HG03378 (cell line): ENCODE measurements around the gene PUM1.

Experiments used
- ATAC-seq: cut with Tn5 transposase; IDR thresholded peaks from one replicate; pipeline ENCODE4 v1.9.1; 2021; ENCODE audit warnings: mild to moderate bottlenecking, moderate library complexity; ENCODE audit not compliant: unreplicated experiment

The PUM1 gene

DNA sequence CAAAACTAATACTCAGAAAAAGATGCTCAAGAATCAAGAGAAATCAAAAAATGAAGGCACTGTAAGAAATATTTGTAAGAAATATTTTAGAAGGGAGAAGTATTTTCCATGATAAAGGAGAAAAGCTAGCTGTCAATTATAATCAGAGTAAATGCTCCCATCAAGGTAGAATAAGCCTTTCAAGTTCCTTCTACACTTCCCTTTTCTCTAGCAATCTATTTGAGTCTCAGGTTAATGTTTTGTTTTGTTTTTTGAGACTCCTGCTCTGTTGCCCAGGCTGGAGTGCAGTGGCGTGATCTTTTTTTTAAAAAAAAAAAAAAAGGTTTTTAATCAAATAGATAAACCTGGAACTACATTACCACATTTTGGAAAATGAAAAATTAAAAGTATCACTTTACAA, 33.3 kb downstream of the PUM1 start:
- no peak for ATAC-seq

- no peak for ATAC-seq
Observed at GRCh38 chr1:31031330-31032143, 34.0 kb downstream of the PUM1 start.

DNA sequence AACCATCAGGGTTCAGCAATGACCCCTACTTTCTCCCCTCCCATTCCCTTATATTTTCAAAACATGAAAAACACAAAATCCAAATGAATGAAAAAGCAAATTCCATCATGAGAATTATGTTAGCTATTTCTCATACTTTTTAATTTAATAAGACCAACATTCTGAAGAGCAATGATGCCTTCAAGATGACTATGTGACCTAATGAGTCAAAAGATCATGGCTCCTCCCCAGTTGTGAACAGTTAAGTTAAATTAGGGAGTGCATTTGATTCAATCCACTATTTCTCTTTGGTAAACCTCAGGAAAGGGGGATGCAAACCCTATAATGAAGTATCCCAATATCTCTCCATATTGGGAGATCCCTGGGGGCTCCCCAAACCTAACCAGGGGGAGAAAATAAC, 36.5 kb downstream of the PUM1 start:
- no peak for ATAC-seq

GRCh38 chr1:31027693-31028526, 37.6 kb downstream of the PUM1 start:
- no peak for ATAC-seq

DNA sequence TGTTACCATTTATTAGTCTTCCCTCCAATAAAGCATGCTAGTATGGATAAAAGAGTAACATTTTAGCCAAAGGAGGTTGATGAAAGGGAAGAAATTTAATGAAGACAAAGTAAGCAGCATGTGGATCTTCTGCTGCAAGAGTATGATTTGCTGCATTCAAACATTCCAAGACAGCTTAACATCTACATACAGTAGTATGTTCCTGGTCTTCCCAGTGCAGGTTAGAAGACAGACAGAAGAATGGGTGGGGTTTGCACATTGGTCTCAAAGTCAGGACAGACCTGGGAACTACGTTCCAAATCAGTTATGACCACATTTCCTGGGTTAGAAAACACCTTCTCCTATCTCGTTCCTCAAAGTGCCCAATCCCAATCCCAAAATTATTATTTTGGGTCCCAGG, 43.3 kb downstream of the PUM1 start:
- ATAC-seq: no peak

DNA sequence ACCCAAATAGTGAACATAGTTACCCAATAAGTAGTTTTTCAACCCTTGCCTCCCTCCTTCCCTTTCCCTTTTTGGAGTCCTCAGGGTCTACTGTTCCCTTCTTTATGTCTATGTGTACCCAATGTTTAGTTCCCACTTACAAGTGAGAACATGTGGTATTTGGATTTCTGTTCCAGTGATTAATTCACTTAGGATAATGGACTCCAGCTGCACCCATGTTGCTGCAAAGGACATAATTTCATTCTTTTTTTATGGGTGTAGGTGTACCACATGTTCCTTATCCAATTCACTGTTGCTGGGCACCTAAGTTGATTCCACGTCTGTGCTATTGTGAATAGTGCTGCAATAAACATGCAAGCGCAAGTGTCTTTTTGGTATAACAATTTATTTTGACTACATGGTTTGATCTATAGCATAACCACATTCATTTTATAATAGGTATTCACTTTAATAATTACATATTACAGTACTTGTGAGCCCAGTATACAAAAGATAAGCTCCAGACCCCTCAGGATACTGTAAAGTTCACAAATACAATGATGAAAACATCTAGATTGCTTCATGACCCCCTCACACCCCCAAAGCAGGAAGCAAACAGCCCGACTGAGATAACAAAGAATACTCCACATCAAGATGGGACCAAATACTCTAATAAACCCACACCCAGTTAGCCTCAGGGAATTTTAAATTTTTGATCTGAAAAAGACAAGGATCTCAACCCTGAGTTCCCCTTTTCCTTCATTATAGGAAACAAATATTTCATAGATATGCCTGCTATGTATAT, 45.3 kb downstream of the PUM1 start:
- ATAC-seq: no peak

DNA sequence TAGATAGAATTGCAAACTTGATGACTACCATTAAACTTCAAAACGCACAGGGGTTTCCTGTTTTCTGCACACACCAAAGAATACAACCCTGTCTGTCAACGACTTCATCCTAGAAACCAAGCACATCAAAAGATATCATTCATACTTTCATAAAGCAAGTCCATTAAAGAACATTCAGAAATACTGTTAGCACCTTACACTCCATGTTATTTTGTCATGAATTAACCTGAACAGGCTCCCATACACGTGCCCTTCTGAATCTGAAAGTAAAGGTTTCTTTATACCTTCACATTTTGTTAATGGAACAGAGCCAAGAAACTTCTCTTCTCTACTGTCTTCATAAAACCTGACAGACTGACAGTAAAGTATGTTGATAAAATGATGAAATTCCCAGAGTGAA, 46.1 kb downstream of the PUM1 start:
- no peak for ATAC-seq

DNA sequence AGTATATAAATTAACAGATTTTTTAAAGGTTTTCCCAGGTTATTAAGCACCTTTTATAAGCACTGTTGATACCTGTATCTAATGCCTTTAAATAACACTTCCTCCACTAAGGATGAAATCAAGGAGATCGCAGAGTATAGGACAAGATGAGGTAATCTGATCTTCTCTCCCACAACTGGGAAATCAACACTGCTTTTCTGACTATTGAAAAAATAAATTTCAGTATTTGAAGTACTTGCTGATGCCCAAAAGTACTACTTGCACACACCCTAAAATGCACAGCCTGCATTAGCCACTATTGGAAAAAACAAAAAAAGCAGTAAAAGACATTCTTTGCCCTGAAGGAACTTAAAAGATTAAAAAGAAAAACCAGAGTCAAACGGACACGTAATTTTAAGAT, 48.6 kb downstream of the PUM1 start:
- no peak for ATAC-seq

- peak; percentile 64 for ATAC-seq
Observed at GRCh38 chr1:31013187-31013864, 52.2 kb downstream of the PUM1 start.

GRCh38 chr1:31012210-31012924, 53.1 kb downstream of the PUM1 start:
- ATAC-seq: no peak

DNA sequence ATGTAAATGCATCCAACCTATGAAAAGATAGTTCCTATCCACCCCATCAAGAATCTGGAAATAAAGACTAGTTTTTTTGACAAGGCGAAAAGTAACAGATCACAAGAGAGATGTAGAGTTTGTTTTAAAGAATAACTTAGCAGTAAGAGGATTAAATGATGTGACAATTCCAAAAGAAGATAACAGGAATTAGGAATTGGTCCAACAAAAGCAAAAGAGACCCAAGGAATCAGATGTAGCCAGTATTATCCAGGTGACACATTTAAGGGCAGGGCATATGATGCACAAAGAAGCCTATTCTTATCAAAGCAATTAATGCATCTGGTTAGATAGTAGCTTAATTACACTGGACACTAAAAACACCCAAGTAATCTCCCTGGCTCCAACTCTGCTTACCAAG, 53.8 kb downstream of the PUM1 start:
- ATAC-seq: no peak

DNA sequence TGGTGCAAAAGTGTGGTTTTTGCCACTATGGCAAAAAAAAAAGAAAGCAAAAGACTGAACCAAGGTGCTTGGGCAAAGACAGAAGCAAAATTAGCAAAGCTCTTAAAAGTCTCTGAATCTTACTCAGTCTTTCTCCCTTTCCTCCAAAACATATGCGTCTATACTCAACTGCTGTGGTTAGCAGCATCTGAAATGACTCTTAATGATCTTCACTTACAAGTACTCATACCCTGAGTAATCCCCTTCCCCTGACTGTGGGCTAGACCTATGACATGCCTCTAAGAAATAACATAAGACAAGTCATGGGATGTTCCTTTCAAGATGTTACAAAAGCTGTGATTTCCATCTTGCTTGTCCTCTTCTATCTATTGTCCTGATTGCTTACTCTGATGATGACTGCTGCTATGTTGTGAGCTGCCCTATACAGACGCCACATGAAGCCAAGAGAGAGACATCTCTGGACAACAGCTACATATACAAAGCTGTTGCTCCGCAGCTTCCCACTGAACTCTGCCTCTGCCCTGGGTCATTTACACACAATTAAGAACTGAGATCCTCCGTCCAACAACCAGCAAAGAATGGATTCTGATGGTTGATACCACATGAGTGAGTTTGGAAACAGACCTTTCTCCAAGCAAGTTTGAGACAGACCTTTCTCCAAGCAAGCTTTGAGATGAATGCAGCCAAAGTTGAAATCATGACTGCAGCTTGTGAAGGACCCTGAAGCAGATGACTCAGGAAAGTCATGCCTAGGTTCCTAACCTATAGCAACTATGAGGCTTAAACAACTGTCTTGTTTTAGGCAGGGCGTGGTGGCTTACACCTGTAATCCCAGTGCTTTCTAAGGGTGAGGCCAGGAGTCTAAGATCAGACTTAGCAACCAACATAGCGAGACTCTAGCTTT, 55.2 kb downstream of the PUM1 start:
- ATAC-seq: peak; percentile 62

DNA sequence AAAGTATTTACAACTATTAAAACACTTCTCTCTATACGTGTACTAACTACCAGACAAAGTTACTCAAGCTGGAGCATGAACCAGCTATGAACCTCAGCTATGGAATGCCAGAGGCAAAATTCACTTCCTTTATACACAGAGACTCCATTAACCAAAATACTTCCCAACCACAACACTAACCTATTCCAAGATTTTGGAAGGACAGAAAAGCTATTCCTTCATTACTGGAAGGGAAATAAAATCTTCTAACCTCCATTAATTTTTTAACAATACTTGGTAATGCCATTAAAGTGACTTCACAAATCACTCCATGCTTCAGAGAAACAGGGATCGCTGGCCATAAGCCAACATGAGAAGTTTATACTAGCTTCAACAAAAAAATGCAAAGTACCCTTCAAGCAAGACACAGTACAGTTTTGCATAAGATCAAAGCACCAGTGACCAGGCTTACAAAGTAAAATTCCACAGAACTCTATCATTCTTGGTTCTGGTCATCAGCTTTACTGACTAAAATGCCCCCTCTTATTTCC, 58.0 kb downstream of the PUM1 start:
- ATAC-seq: no peak

- ATAC-seq: no peak
Observed at GRCh38 chr1:31006747-31007146, 58.8 kb downstream of the PUM1 start.

DNA sequence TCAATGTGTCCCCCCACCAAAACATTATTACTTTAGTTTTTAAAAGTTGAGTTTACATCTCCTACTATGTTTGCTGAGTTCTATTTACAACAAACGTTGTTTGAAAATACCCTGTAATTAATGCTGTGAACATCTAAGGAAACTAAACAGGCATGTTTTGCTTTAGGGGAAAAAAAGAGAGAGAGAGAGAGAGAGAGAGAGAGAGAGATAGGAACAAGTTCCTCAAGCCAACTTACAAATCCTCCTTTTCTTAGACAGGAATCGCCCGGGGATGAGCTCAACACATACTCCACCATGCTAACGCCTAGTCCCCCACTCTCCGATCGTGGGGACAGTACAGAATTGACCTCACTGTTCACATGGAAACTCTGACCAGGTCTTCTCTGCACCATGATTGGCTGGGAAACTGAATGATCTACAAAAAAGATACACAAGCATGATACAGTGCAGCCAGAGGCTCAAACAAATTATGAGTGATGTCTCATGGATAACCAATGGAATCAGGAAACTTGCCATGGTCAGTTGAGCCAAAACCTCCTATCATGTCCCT, 59.8 kb downstream of the PUM1 start:
- no peak for ATAC-seq

DNA sequence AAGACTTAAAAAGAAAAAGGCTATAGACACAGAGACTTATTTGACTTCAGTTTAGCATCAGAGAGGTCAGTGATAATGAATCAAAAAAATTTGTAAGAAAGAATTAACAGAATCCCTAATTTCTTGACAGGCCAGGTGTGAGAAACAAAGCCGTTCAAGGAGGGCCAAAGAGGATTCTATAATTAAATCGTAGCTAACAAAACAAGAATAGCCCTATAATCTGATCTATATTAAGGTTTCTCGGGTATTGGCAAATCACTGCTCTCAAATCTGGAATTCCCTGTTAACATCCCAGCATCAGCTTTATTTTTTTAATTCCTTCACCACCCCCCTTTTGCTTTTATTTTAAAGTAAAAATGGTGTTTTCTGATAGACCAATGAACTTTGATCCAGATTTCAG, 60.3 kb downstream of the PUM1 start:
- no peak for ATAC-seq

GRCh38 chr1:31004231-31004621, 61.3 kb downstream of the PUM1 start:
- no peak for ATAC-seq

DNA sequence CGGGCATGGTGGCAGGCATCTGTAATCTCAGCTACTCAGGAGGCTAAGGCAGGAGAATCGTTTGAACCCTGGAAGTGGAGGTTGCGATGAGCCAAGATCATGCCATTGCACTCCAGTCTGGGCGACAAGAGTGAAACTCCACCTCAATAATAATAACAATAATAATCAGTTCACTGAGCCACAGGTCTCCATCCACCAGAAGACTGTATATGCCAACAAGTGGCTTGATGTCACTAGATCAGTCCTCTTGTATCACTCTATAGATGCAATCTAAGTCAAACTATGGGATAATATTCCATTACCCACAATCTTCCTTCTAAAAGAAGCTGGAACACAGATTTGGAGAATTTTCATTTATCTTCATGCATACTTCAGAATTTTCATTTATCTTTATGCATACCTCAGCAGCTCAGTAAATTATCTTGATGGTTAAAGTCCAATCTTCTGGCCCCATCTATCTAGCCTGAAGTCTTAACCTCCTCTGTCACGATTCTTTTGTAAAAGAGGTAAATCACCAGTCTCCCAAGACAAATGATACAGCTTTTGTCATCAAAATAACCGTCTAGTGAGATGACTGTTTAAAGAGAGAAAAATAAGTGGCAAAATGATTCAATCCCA, 61.8 kb downstream of the PUM1 start:
- no peak for ATAC-seq
